Measurements from ENCODE around the gene LAMP5.

LAMP5 gene

DNA sequence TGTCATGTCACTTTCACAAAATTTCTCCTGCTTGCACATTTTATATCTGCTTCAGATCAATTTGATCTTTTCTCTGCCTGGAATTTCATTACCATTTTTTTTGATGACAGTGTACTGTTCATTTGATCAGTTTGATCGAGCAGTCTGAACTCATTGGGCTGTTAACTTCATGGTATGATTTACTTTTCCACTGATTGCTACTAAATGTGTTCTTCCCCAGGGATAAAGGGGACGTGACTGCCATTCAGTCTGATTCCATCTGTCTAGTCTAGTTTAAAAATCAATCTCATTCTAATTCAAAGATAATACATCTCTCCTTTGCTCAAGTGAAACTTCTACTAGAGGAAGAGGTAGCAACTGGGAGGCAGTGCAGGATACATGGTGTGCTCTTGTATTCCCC, 21.1 kb downstream of the LAMP5 start:
- no peak for DNase-seq (ENCODE audit: low read depth)
- no peak for TF ChIP-seq POLR2A (IDR thresholded peaks at IDR 0.05; ENCODE audit: extremely low read depth, insufficient read length)
- TF ChIP-seq, protein P1, sequence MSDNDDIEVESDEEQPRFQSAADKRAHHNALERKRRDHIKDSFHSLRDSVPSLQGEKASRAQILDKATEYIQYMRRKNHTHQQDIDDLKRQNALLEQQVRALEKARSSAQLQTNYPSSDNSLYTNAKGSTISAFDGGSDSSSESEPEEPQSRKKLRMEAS (IDR thresholded peaks at IDR 0.05; ENCODE audit: low read depth, low read length), result no peak
- TF ChIP-seq, protein P2, sequence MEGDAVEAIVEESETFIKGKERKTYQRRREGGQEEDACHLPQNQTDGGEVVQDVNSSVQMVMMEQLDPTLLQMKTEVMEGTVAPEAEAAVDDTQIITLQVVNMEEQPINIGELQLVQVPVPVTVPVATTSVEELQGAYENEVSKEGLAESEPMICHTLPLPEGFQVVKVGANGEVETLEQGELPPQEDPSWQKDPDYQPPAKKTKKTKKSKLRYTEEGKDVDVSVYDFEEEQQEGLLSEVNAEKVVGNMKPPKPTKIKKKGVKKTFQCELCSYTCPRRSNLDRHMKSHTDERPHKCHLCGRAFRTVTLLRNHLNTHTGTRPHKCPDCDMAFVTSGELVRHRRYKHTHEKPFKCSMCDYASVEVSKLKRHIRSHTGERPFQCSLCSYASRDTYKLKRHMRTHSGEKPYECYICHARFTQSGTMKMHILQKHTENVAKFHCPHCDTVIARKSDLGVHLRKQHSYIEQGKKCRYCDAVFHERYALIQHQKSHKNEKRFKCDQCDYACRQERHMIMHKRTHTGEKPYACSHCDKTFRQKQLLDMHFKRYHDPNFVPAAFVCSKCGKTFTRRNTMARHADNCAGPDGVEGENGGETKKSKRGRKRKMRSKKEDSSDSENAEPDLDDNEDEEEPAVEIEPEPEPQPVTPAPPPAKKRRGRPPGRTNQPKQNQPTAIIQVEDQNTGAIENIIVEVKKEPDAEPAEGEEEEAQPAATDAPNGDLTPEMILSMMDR (IDR thresholded peaks at IDR 0.05; ENCODE audit: low read depth, low read length), result no peak
- TF ChIP-seq MYC (IDR thresholded peaks at IDR 0.05; ENCODE audit: low read depth, low read length), result no peak

DNA sequence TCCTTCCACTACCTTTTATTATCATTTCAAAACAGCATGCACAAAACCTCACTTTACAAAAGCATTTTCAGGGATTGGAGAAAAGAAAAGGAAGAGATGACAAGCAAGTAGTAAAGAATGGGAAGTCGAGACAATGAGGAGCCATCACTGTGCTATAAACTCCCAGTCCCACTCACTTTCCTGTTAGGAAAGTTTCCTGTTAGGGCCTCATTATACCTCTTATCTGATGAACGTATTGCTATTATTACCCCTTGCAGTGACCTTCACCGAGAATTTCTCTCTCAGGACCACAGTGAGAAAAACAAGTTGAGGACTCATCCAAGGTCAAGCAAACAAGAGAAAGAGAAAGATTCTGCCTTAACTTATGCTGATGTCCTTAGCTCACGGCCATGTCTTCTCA, 28.8 kb downstream of the LAMP5 start:
- no peak for TF ChIP-seq MYC (IDR thresholded peaks at IDR 0.05; ENCODE audit: low read depth, low read length)
- TF ChIP-seq, protein P2 (IDR thresholded peaks at IDR 0.05; ENCODE audit: low read depth, low read length), result no peak
- no peak for TF ChIP-seq POLR2A (IDR thresholded peaks at IDR 0.05; ENCODE audit: extremely low read depth, insufficient read length)
- TF ChIP-seq, protein P1 (IDR thresholded peaks at IDR 0.05; ENCODE audit: low read depth, low read length), result no peak
- H3K4me3 ChIP-seq (ENCODE audit: low read depth, low read length), result no peak overlapping the region
- no peak for DNase-seq (ENCODE audit: low read depth)

More for the DNA sequence above, 21.1 kb downstream of the LAMP5 start:
- no peak overlapping the region for H3K4me3 ChIP-seq (ENCODE audit: low read depth, low read length)

DNA sequence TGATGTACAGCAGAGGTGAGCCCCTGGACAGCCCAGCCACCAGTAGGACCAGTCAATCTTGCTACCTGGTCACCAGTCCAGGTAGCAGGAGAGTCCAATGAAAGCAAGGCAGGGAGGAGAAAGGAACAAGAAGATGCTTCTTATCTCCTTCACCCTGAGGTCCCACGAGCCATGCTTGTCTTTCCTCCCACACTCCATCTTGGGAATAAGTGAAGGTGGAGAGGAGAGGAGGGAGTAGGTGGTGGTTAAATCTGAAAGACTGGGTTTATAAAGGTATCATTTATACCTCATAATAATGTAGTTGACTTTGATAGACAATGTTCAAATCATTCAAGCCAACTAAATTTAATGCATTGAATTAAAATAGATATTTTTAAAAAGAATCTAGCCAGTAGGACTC, 35.9 kb downstream of the LAMP5 start:
- no peak for DNase-seq (ENCODE audit: low read depth)
- no peak overlapping the region for H3K4me3 ChIP-seq (ENCODE audit: low read depth, low read length)
- no peak for TF ChIP-seq MYC (IDR thresholded peaks at IDR 0.05; ENCODE audit: low read depth, low read length)
- TF ChIP-seq, protein P1 (IDR thresholded peaks at IDR 0.05; ENCODE audit: low read depth, low read length), result no peak
- TF ChIP-seq POLR2A (IDR thresholded peaks at IDR 0.05; ENCODE audit: extremely low read depth, insufficient read length), result no peak
- TF ChIP-seq, protein P2 (IDR thresholded peaks at IDR 0.05; ENCODE audit: low read depth, low read length), result no peak

DNA sequence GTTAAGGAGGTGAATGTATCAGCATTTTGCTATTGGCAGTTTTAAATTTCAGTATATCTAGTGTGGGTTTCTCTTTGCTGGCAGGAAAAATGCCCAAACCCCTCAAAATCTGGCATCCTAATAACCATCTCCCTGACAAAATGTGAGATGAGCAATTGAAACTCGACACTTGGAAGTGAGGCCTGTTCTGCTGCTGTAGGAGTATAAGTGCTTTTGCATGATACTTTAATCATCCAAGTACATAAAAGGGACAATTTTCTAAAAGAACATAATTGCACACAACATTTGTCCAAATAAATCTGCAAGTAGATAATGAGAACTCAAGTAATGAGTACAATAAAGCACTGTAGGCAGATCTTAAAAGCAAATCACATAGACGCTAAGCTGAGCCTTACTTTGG, 36.5 kb downstream of the LAMP5 start:
- no peak for DNase-seq (ENCODE audit: low read depth)
- H3K4me3 ChIP-seq (ENCODE audit: low read depth, low read length), result no peak overlapping the region
- TF ChIP-seq MYC (IDR thresholded peaks at IDR 0.05; ENCODE audit: low read depth, low read length) (no peak), POLR2A (IDR thresholded peaks at IDR 0.05; ENCODE audit: extremely low read depth, insufficient read length) (no peak)
- TF ChIP-seq, protein P2 (IDR thresholded peaks at IDR 0.05; ENCODE audit: low read depth, low read length), result no peak
- TF ChIP-seq, protein P1 (IDR thresholded peaks at IDR 0.05; ENCODE audit: low read depth, low read length), result no peak

DNA sequence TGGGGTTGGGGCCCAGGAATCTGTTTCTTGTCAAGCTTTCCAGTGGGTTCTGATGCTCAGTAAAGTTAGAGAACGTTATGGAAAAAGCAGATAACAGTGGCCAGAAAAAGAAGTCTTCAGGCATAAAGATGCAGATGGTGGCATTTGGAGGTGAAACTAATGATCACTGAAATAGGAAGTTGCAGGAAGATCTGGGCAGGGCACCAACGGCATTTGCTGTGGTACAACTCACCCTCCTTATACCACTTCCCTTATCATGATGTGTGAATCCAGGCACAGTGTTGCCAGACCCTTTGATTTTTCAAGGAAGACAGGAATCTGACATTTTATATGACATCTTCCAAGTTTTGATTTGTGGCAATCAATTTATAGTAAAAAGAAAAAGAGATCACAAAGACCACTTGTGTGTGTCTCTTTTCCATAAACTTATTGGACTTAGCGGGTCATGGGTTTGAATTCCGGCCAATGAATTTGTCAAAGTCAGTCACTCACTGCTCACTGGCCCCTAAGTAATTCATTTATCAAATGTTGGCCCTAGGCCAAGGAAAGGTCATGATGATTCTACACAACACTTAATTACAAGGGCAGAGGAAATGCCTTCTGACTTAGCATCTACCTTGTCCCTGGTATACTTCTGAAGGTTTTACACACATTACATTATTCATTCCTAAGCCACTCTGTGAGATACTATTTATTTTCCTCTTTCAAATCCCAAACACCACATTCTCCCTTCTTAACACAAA, 37.6 kb downstream of the LAMP5 start:
- H3K4me3 ChIP-seq (ENCODE audit: low read depth, low read length), result no peak overlapping the region
- no peak for TF ChIP-seq POLR2A (IDR thresholded peaks at IDR 0.05; ENCODE audit: extremely low read depth, insufficient read length)
- TF ChIP-seq, protein P2 (IDR thresholded peaks at IDR 0.05; ENCODE audit: low read depth, low read length), result no peak
- TF ChIP-seq, protein P1 (IDR thresholded peaks at IDR 0.05; ENCODE audit: low read depth, low read length), result no peak
- no peak for TF ChIP-seq MYC (IDR thresholded peaks at IDR 0.05; ENCODE audit: low read depth, low read length)
- no peak for DNase-seq (ENCODE audit: low read depth)
